Measurements from ENCODE around the gene NID1. TPM values are rescaled to one million over a fixed set of nuclear protein-coding genes. Genes with fewer than 3 reads are reported as not detected.
A peak's percentile ranks its signal among the peaks of the same experiment; 100 is the strongest.

Gene NID1
- total and polyA plus RNA-seq, 10 donors = 6.8 to 178 (median 81.2) TPM

- TF ChIP-seq CTCF (IDR thresholded peaks at IDR 0.05 in 8 of 11, conservative IDR thresholded peaks at IDR 0.05 in 3 of 11) = no peak
- no peak for TF ChIP-seq POLR2AphosphoS5 (IDR thresholded peaks at IDR 0.05)
- 52 to 63% (median 55%) methylated on average over 7 of the region's 7 CpGs for WGBS, 5 donors
- H3K4me1 ChIP-seq = peaks cover 0 to 3% (median 0%) of the 10 kb centered on the region in 6 donors
- H3K4me3 ChIP-seq = no peak overlapping the region
- H3K27me3 ChIP-seq (replicated peaks in 1 of 7) = peaks cover 0 to 4% (median 0%) of the 10 kb centered on the region in 7 donors
- intact Hi-C loops (cut with DNase I; ENCODE audit: low total_unique reads) = no loop called here
- no peak overlapping the region for H3K27ac ChIP-seq
- DNase-seq = no peak
- no peaks in the 10 kb centered on the region for H3K36me3 ChIP-seq
- no peaks in the 10 kb centered on the region for H3K9me3 ChIP-seq
Observed at GRCh38 chr1:236086537-236086936, 21.6 kb upstream of the NID1 start.

- intact Hi-C loops (cut with DNase I; ENCODE audit: low total_unique reads) = no loop called here
- no peak overlapping the region for H3K4me3 ChIP-seq
- H3K27ac ChIP-seq = no peak overlapping the region
- no peaks in the 10 kb centered on the region for H3K9me3 ChIP-seq
- no peak for DNase-seq
- H3K27me3 ChIP-seq (replicated peaks in 1 of 7) = peaks cover 0 to 1% (median 0%) of the 10 kb centered on the region in 7 donors
- H3K4me1 ChIP-seq = no peaks in the 10 kb centered on the region
- WGBS, 5 donors = 79 to 91% (median 85%) methylated on average over 6 of the region's 6 CpGs
- H3K36me3 ChIP-seq = no peaks in the 10 kb centered on the region
- TF ChIP-seq CTCF (IDR thresholded peaks at IDR 0.05 in 8 of 11, conservative IDR thresholded peaks at IDR 0.05 in 3 of 11) (no peak), POLR2A (IDR thresholded peaks at IDR 0.05) (no peak), POLR2AphosphoS5 (IDR thresholded peaks at IDR 0.05) (no peak)
Observed at GRCh38 chr1:236085545-236086159, 20.8 kb upstream of the NID1 start.

GRCh38 chr1:236084386-236084730 is 19.5 kb upstream of the NID1 start:
- Histone ChIP-seq H3K27ac (no peak overlapping the region), H3K4me3 (no peak overlapping the region), H3K27me3 (replicated peaks in 1 of 7) (no peaks in the 10 kb centered on the region), H3K36me3 (no peaks in the 10 kb centered on the region), H3K9me3 (no peaks in the 10 kb centered on the region), H3K4me1 (no peaks in the 10 kb centered on the region)
- 87 to 99% (median 95%) methylated on average over 3 of the region's 3 CpGs for WGBS, 5 donors
- intact Hi-C loops (cut with DNase I; ENCODE audit: low total_unique reads) = no loop called here
- TF ChIP-seq POLR2A (IDR thresholded peaks at IDR 0.05) = no peak
- no peak for TF ChIP-seq POLR2AphosphoS5 (IDR thresholded peaks at IDR 0.05)
- TF ChIP-seq CTCF (IDR thresholded peaks at IDR 0.05 in 8 of 11, conservative IDR thresholded peaks at IDR 0.05 in 3 of 11) = no peak
- DNase-seq = no peak

- no peaks in the 10 kb centered on the region for H3K4me1 ChIP-seq
- TF ChIP-seq POLR2AphosphoS5 (IDR thresholded peaks at IDR 0.05) (peak in 1 of 3 donors; percentile 28), CTCF (IDR thresholded peaks at IDR 0.05 in 8 of 11, conservative IDR thresholded peaks at IDR 0.05 in 3 of 11) (no peak), POLR2A (IDR thresholded peaks at IDR 0.05) (no peak)
- intact Hi-C loops (cut with DNase I; ENCODE audit: low total_unique reads) = no loop called here
- H3K27ac ChIP-seq = peak overlapping the region in 3 of 8 donors; percentile 28 to 46 (median 29)
- no peaks in the 10 kb centered on the region for H3K9me3 ChIP-seq
- DNase-seq = no peak
- H3K27me3 ChIP-seq (replicated peaks in 1 of 7) = no peaks in the 10 kb centered on the region
- 45 to 64% (median 60%) methylated on average over 8 of the region's 8 CpGs for WGBS, 5 donors
- H3K4me3 ChIP-seq = no peak overlapping the region
- no peaks in the 10 kb centered on the region for H3K36me3 ChIP-seq
Observed at GRCh38 chr1:236083650-236084385, 18.9 kb upstream of the NID1 start.

Data from spleen (tissue), 11 donors.